ENCODE data around the gene WNT16. TPM values are rescaled to one million over a fixed set of nuclear protein-coding genes. Genes with fewer than 3 reads are reported as not detected.

The WNT16 gene
- polyA plus RNA-seq, 1 donor: 0.43 TPM

GRCh38 chr7:121330053-121330833, 1.4 kb downstream of the WNT16 start:
- no peak overlapping the region for H3K27ac ChIP-seq (ENCODE audit: low read length)
- DNase-seq: peak in 1 of 2 donors; percentile 34
- H3K9me3 ChIP-seq (ENCODE audit: control insufficient read depth, low read depth, low read length): peaks cover 7% of the 10 kb centered on the region
- H3K4me1 ChIP-seq (ENCODE audit: control insufficient read depth, insufficient read depth, low read length): peaks cover 16% of the 10 kb centered on the region
- peak overlapping the region; percentile 28 for H3K4me3 ChIP-seq (ENCODE audit: low read length)
- H3K27me3 ChIP-seq (ENCODE audit: control insufficient read depth, insufficient read depth, low read length): peaks cover 61% of the 10 kb centered on the region
- 4% methylated on average over 9 of the region's 52 CpGs for WGBS (ENCODE audit: insufficient coverage, low lambda C conversion rate)
- H3K36me3 ChIP-seq (ENCODE audit: control insufficient read depth, insufficient read depth, low read length): no peaks in the 10 kb centered on the region

GRCh38 chr7:121331048-121331447, 2.2 kb downstream of the WNT16 start:
- Histone ChIP-seq H3K4me3 (ENCODE audit: low read length) (no peak overlapping the region), H3K27ac (ENCODE audit: low read length) (no peak overlapping the region), H3K27me3 (ENCODE audit: control insufficient read depth, insufficient read depth, low read length) (peaks cover 59% of the 10 kb centered on the region), H3K4me1 (ENCODE audit: control insufficient read depth, insufficient read depth, low read length) (peaks cover 16% of the 10 kb centered on the region), H3K36me3 (ENCODE audit: control insufficient read depth, insufficient read depth, low read length) (no peaks in the 10 kb centered on the region), H3K9me3 (ENCODE audit: control insufficient read depth, low read depth, low read length) (peaks cover 7% of the 10 kb centered on the region)
- DNase-seq: no peak
- WGBS (ENCODE audit: insufficient coverage, low lambda C conversion rate): 82% methylated on average over 3 of the region's 4 CpGs

- Histone ChIP-seq H3K4me1 (ENCODE audit: control insufficient read depth, insufficient read depth, low read length) (peaks cover 16% of the 10 kb centered on the region), H3K4me3 (ENCODE audit: low read length) (no peak overlapping the region), H3K9me3 (ENCODE audit: control insufficient read depth, low read depth, low read length) (peaks cover 7% of the 10 kb centered on the region), H3K27ac (ENCODE audit: low read length) (no peak overlapping the region), H3K36me3 (ENCODE audit: control insufficient read depth, insufficient read depth, low read length) (no peaks in the 10 kb centered on the region), H3K27me3 (ENCODE audit: control insufficient read depth, insufficient read depth, low read length) (peaks cover 57% of the 10 kb centered on the region)
- no peak for DNase-seq
- WGBS (ENCODE audit: insufficient coverage, low lambda C conversion rate): no CpG with 5 or more reads among the region's 5 CpGs
Measured at GRCh38 chr7:121331574-121331973, 2.8 kb downstream of the WNT16 start.

DNA sequence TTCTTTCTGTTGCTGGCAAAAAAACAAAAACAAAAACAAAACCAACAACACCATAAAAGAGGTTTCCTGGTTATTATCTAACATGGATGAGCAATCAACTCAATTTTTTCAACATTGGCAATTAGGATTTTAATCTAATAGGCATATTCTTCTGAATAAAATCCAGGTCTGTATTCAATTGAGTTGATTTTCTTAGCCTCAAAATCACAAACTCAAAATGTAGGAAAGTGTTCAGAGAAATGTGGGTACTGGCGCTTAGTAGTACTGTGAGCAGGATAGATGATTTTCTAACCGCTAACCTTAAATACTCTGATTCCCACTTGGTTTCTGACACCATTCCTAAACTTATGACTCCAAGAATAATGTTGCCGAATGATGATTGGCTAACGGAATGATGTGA, 5.6 kb downstream of the WNT16 start:
- H3K9me3 ChIP-seq (ENCODE audit: control insufficient read depth, low read depth, low read length): no peaks in the 10 kb centered on the region
- no peak overlapping the region for H3K27ac ChIP-seq (ENCODE audit: low read length)
- peaks cover 10% of the 10 kb centered on the region for H3K4me1 ChIP-seq (ENCODE audit: control insufficient read depth, insufficient read depth, low read length)
- no peak overlapping the region for H3K4me3 ChIP-seq (ENCODE audit: low read length)
- H3K27me3 ChIP-seq (ENCODE audit: control insufficient read depth, insufficient read depth, low read length): peaks cover 35% of the 10 kb centered on the region
- H3K36me3 ChIP-seq (ENCODE audit: control insufficient read depth, insufficient read depth, low read length): no peaks in the 10 kb centered on the region
- DNase-seq: no peak
- WGBS (ENCODE audit: insufficient coverage, low lambda C conversion rate): 100% methylated on average over 1 of the region's 4 CpGs

GRCh38 chr7:121334875-121335648, 6.3 kb downstream of the WNT16 start:
- Histone ChIP-seq H3K4me1 (ENCODE audit: control insufficient read depth, insufficient read depth, low read length) (peaks cover 3% of the 10 kb centered on the region), H3K9me3 (ENCODE audit: control insufficient read depth, low read depth, low read length) (no peaks in the 10 kb centered on the region), H3K36me3 (ENCODE audit: control insufficient read depth, insufficient read depth, low read length) (no peaks in the 10 kb centered on the region), H3K27ac (ENCODE audit: low read length) (no peak overlapping the region), H3K4me3 (ENCODE audit: low read length) (no peak overlapping the region), H3K27me3 (ENCODE audit: control insufficient read depth, insufficient read depth, low read length) (peaks cover 29% of the 10 kb centered on the region)
- 90% methylated on average over 3 of the region's 10 CpGs for WGBS (ENCODE audit: insufficient coverage, low lambda C conversion rate)
- no peak for DNase-seq

GRCh38 chr7:121336579-121336978, 7.8 kb downstream of the WNT16 start:
- DNase-seq: no peak
- H3K27ac ChIP-seq (ENCODE audit: low read length): no peak overlapping the region
- H3K9me3 ChIP-seq (ENCODE audit: control insufficient read depth, low read depth, low read length): no peaks in the 10 kb centered on the region
- no peaks in the 10 kb centered on the region for H3K4me1 ChIP-seq (ENCODE audit: control insufficient read depth, insufficient read depth, low read length)
- H3K36me3 ChIP-seq (ENCODE audit: control insufficient read depth, insufficient read depth, low read length): no peaks in the 10 kb centered on the region
- H3K4me3 ChIP-seq (ENCODE audit: low read length): no peak overlapping the region
- peaks cover 17% of the 10 kb centered on the region for H3K27me3 ChIP-seq (ENCODE audit: control insufficient read depth, insufficient read depth, low read length)
- WGBS (ENCODE audit: insufficient coverage, low lambda C conversion rate): no CpG with 5 or more reads among the region's 3 CpGs

DNA sequence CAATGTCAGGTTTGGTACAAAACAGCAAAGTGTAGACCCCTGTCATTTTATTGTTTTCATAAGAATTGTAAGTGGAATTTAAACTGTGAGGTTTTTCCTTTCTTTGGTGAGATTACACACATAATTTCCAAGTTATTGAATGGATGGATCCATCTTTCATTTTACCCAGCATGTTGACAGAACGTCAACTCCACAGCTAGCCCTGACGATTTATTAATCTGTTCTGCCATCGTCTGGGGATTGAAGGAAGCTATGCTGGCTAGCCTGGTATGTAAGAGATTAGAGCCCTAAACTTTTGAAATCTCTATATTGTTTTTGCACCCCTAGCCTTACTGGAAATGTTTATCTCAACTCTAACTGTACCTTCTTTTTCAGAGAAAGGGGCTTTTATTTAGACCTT, 8.6 kb downstream of the WNT16 start:
- no peak for DNase-seq

GRCh38 chr7:121339082-121339481, 10.3 kb downstream of the WNT16 start:
- DNase-seq: no peak
- Histone ChIP-seq H3K9me3 (ENCODE audit: control insufficient read depth, low read depth, low read length) (no peaks in the 10 kb centered on the region), H3K27ac (ENCODE audit: low read length) (no peak overlapping the region), H3K27me3 (ENCODE audit: control insufficient read depth, insufficient read depth, low read length) (peaks cover 9% of the 10 kb centered on the region), H3K4me1 (ENCODE audit: control insufficient read depth, insufficient read depth, low read length) (no peaks in the 10 kb centered on the region), H3K4me3 (ENCODE audit: low read length) (no peak overlapping the region), H3K36me3 (ENCODE audit: control insufficient read depth, insufficient read depth, low read length) (no peaks in the 10 kb centered on the region)
- no CpG with 5 or more reads among the region's 5 CpGs for WGBS (ENCODE audit: insufficient coverage, low lambda C conversion rate)

More for the DNA sequence above, 8.6 kb downstream of the WNT16 start:
- Histone ChIP-seq H3K9me3 (ENCODE audit: control insufficient read depth, low read depth, low read length) (no peaks in the 10 kb centered on the region), H3K27ac (ENCODE audit: low read length) (no peak overlapping the region), H3K27me3 (ENCODE audit: control insufficient read depth, insufficient read depth, low read length) (peaks cover 10% of the 10 kb centered on the region), H3K36me3 (ENCODE audit: control insufficient read depth, insufficient read depth, low read length) (no peaks in the 10 kb centered on the region), H3K4me1 (ENCODE audit: control insufficient read depth, insufficient read depth, low read length) (no peaks in the 10 kb centered on the region), H3K4me3 (ENCODE audit: low read length) (no peak overlapping the region)
- 20% methylated on average over 1 of the region's 3 CpGs for WGBS (ENCODE audit: insufficient coverage, low lambda C conversion rate)

DNA sequence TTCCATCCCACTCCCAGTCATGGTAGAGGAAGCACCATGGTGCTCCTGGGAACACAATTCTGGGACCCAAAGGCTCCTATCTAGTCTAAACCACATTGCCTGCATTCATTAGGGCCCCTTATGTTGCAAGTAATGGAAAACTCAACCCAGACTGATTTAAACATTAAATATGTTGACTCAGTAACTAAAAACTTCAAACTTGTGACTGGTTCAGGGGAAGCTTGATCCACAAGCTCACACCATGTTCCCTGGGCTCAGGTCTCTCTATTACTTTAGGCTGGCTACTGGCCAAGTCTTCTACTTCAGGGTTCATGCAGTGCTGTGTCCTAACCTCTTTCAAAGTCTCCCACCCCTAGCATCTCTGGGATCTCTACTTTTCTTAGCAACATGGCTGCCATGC, 13.1 kb downstream of the WNT16 start:
- no peak overlapping the region for H3K4me3 ChIP-seq (ENCODE audit: low read length)
- H3K36me3 ChIP-seq (ENCODE audit: control insufficient read depth, insufficient read depth, low read length): peaks cover 1% of the 10 kb centered on the region
- no peaks in the 10 kb centered on the region for H3K27me3 ChIP-seq (ENCODE audit: control insufficient read depth, insufficient read depth, low read length)
- H3K27ac ChIP-seq (ENCODE audit: low read length): no peak overlapping the region
- no peaks in the 10 kb centered on the region for H3K9me3 ChIP-seq (ENCODE audit: control insufficient read depth, low read depth, low read length)
- DNase-seq: no peak
- no peaks in the 10 kb centered on the region for H3K4me1 ChIP-seq (ENCODE audit: control insufficient read depth, insufficient read depth, low read length)

DNA sequence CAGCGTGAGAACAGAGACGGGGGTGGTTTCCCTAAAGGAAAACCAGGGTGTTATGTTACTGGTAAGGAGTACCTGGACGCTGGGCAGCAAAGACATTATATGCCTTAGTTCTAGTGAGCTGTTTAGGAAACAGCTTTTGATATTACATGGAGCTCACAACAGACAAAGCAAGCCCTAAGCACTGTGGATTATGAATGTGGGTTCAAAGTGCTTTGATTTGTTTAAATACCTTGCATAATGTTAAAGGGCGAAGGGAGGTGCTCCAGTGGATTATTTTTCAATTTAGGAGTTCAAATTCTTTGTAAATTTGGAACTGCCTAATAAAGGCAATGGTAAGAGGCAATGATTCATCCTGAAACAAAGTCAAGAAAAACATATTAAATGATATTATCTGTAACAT, 13.8 kb downstream of the WNT16 start:
- Histone ChIP-seq H3K27me3 (ENCODE audit: control insufficient read depth, insufficient read depth, low read length) (no peaks in the 10 kb centered on the region), H3K36me3 (ENCODE audit: control insufficient read depth, insufficient read depth, low read length) (peaks cover 8% of the 10 kb centered on the region), H3K4me3 (ENCODE audit: low read length) (no peak overlapping the region), H3K27ac (ENCODE audit: low read length) (no peak overlapping the region), H3K9me3 (ENCODE audit: control insufficient read depth, low read depth, low read length) (no peaks in the 10 kb centered on the region), H3K4me1 (ENCODE audit: control insufficient read depth, insufficient read depth, low read length) (no peaks in the 10 kb centered on the region)
- no peak for DNase-seq
- WGBS (ENCODE audit: insufficient coverage, low lambda C conversion rate): no CpG with 5 or more reads among the region's 4 CpGs
